SK-N-SH (cell line): Measurements from ENCODE around the gene MKRN2.

Source experiments
- CTCF ChIP-seq: fragments of 200-600 bp; sonication (generic); IDR thresholded peaks from 2 replicates; pipeline ENCODE4 v1.6.1; 2017; ENCODE audit warnings: antibody characterized with exemption, mild to moderate bottlenecking, moderate library complexity
- RAD21 ChIP-seq: IDR thresholded peaks from 2 replicates; pipeline ENCODE4 v1.6.1; 2012; ENCODE audit warnings: mild to moderate bottlenecking, low read length
- SIN3A ChIP-seq: IDR thresholded peaks from 2 replicates; pipeline ENCODE4 v1.6.1; 2012; ENCODE audit warnings: low read depth, mild to moderate bottlenecking, low read length, moderate library complexity, borderline replicate concordance
- SMC3 ChIP-seq: IDR thresholded peaks from 2 replicates; pipeline ENCODE4 v1.6.1; 2012; ENCODE audit warnings: low read depth, low read length, improper control_type of control experiment
- TF ChIP-seq, protein P1 (sequence below): IDR thresholded peaks from 2 replicates; pipeline ENCODE4 v1.4.0; 2012; ENCODE audit warnings: low read depth
- TF ChIP-seq, protein P2 (sequence below): IDR thresholded peaks from 2 replicates; pipeline ENCODE4 v1.6.1; 2012; ENCODE audit warnings: mild to moderate bottlenecking, low read depth, low read length, moderate library complexity

DNA sequence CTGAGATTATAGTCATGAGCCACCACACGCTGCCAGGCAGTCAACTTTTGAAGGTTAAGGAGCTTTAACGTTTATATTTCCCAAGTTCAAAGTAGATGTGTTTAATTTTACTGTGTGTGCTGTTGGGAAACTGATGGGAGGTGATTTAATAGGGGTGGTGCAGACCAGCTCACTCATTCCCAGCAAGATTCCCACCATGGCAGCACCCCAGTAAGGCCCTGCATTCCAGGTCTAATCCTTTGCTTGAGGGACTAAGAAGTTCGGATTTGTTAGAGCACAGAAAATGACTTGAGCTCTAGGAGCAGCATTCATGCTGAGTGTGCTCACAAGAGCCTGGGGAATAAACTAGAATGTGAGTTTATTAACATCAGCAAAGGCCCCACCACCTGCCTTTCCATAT, 47.4 kb upstream of the MKRN2 start:
- TF ChIP-seq, protein P1, sequence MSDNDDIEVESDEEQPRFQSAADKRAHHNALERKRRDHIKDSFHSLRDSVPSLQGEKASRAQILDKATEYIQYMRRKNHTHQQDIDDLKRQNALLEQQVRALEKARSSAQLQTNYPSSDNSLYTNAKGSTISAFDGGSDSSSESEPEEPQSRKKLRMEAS, result no peak
- TF ChIP-seq SIN3A (no peak), SMC3 (no peak), RAD21 (no peak), CTCF (no peak)
- TF ChIP-seq, protein P2, sequence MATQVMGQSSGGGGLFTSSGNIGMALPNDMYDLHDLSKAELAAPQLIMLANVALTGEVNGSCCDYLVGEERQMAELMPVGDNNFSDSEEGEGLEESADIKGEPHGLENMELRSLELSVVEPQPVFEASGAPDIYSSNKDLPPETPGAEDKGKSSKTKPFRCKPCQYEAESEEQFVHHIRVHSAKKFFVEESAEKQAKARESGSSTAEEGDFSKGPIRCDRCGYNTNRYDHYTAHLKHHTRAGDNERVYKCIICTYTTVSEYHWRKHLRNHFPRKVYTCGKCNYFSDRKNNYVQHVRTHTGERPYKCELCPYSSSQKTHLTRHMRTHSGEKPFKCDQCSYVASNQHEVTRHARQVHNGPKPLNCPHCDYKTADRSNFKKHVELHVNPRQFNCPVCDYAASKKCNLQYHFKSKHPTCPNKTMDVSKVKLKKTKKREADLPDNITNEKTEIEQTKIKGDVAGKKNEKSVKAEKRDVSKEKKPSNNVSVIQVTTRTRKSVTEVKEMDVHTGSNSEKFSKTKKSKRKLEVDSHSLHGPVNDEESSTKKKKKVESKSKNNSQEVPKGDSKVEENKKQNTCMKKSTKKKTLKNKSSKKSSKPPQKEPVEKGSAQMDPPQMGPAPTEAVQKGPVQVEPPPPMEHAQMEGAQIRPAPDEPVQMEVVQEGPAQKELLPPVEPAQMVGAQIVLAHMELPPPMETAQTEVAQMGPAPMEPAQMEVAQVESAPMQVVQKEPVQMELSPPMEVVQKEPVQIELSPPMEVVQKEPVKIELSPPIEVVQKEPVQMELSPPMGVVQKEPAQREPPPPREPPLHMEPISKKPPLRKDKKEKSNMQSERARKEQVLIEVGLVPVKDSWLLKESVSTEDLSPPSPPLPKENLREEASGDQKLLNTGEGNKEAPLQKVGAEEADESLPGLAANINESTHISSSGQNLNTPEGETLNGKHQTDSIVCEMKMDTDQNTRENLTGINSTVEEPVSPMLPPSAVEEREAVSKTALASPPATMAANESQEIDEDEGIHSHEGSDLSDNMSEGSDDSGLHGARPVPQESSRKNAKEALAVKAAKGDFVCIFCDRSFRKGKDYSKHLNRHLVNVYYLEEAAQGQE, result no peak
